Mucosa of descending colon (tissue), 3 donors: ENCODE data around the gene CCDC183. TPM values are rescaled to one million over a fixed set of nuclear protein-coding genes. Genes with fewer than 3 reads are reported as not detected.

Source experiments
- ATAC-seq: fragments of 200-7000 bp; cut with Tn5 transposase; one replicate; pipeline ENCODE4 v1.9.1; 2020; ENCODE audit warnings: mild to moderate bottlenecking, moderate library complexity
- DNase-seq, 3 donors: peaks; one replicate each; pipeline ENCODE4 v3.0.0-alpha.2; 2020
- H3K36me3 ChIP-seq: fragments of 200-600 bp; one replicate; pipeline ENCODE4 v1.8.0; 2021; ENCODE audit warnings: low read depth, mild to moderate bottlenecking
- H3K4me1 ChIP-seq: fragments of 200-600 bp; one replicate; pipeline ENCODE4 v1.8.0; 2021; ENCODE audit warnings: low read depth, mild to moderate bottlenecking
- H3K4me3 ChIP-seq: fragments of 200-600 bp; one replicate; pipeline ENCODE4 v1.8.0; 2021; ENCODE audit warnings: mild to moderate bottlenecking
- H3K9me3 ChIP-seq: fragments of 200-600 bp; one replicate; pipeline ENCODE4 v1.8.0; 2021; ENCODE audit warnings: mild to moderate bottlenecking
- intact Hi-C, 2 donors: fragments of 100-400 bp; cut with DNase I in 1 of 2; cut with micrococcal nuclease in 1 of 2; formaldehyde crosslinking; loops; one replicate each; pipeline versions ENCODE4 v1.11.0 to v1.11.1; 2022; cut with DNase I, micrococcal nuclease
- total RNA-seq, 3 donors: library from RNA; stranded (reverse); fragmentation: NEBNext Ultra II Directional in 2 of 3; extraction: Animal tissue kit (Norgen Biotek cat#: 25700) in 2 of 3; gene quantifications; one replicate each; pipeline versions ENCODE4 v1.2.1 to v1.2.4, GENCODE V29; 2021 to 2023
- TF ChIP-seq, protein P1 (sequence below): fragments of 200-600 bp; IDR thresholded peaks from one replicate; pipeline ENCODE4 v1.8.0; 2022; ENCODE audit warnings: antibody characterized with exemption, mild to moderate bottlenecking
- donor health status: DM: no; HTN: no; CAD: no; lungs with moderate emphysema.
- donor health status: DM: no; HTN: no; CAD: no.
- donor health status: DM: no; HTN: yes; CAD: no.

The CCDC183 gene
- total RNA-seq, 3 donors from 2014 or later, result 4.0 to 38.0 (median 7.0) TPM

DNA sequence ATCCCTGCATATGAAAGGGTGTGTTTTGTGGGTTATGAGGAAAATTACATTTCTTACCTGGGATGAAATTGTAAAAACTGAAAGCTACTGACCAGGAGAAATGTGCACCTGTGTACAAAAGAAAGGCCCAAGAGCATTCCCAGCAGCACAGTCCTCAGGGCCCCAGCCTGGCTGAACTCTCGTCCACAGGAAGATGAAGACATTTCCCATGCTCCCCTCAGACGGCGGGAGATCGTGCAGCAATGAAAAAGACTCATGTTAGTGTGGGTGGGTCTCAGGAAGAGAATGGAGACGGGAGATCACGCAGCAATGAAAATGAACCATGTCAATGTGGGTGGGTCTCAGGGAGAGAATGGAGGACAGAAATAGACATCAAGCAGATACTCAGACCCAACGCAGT is 19.2 kb upstream of the CCDC183 start:
- TF ChIP-seq, protein P1, sequence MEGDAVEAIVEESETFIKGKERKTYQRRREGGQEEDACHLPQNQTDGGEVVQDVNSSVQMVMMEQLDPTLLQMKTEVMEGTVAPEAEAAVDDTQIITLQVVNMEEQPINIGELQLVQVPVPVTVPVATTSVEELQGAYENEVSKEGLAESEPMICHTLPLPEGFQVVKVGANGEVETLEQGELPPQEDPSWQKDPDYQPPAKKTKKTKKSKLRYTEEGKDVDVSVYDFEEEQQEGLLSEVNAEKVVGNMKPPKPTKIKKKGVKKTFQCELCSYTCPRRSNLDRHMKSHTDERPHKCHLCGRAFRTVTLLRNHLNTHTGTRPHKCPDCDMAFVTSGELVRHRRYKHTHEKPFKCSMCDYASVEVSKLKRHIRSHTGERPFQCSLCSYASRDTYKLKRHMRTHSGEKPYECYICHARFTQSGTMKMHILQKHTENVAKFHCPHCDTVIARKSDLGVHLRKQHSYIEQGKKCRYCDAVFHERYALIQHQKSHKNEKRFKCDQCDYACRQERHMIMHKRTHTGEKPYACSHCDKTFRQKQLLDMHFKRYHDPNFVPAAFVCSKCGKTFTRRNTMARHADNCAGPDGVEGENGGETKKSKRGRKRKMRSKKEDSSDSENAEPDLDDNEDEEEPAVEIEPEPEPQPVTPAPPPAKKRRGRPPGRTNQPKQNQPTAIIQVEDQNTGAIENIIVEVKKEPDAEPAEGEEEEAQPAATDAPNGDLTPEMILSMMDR, result no peak
- intact Hi-C loops, result no loop called here
- Histone ChIP-seq H3K4me3 (no peak overlapping the region), H3K36me3 (no peaks in the 10 kb centered on the region), H3K9me3 (peaks cover 4% of the 10 kb centered on the region), H3K4me1 (peaks cover 7% of the 10 kb centered on the region)
- ATAC-seq (peak; percentile 17), DNase-seq (no peak)

DNA sequence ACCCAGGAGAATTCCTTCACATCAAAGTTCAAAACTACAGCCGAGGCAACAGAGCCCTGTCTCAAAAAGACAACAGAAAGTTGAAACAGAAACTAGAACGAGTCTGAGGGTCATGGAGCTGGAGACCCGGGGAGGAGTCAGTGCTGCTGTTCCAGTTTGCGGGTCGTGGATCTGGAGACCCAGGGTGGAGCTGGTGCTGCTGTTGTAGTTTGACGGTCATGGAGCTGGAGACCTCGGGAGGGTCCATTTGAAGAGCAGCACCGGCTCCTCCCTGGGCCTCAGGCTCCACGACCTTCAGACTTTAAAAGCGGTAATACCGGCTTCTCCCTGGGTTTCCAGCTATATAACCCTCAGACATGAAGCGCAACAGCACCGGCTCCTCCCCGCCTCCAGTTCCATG is 18.8 kb upstream of the CCDC183 start:
- peaks cover 4% of the 10 kb centered on the region for H3K9me3 ChIP-seq
- TF ChIP-seq, protein P1, result no peak
- intact Hi-C loops, result no loop called here
- peak in 2 of 3 donors; percentile 70 to 82 for DNase-seq
- H3K4me1 ChIP-seq, result peaks cover 7% of the 10 kb centered on the region
- ATAC-seq, result peak; percentile 93
- H3K36me3 ChIP-seq, result no peaks in the 10 kb centered on the region
- no peak overlapping the region for H3K4me3 ChIP-seq

DNA sequence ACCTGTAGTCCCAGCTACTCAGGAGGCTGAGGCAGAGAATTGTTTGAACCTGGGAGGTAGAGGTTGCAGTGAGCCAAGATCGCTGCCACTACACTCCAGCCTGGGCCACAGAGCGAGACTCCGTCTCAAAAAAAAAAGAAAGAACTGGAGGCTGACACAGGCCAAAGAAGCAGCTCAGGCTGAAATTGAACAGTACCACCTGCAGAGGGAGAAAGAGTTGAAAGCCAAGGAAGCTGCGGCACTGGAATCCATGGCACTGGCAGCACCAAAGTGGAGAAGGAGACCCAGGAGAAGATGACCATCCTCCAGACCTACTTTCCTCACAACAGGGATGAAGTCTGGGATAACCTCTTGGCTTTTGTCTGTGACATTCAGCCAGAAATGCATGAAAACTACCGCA is 16.3 kb upstream of the CCDC183 start:
- no peaks in the 10 kb centered on the region for H3K9me3 ChIP-seq
- TF ChIP-seq, protein P1, result no peak
- DNase-seq, result no peak
- H3K36me3 ChIP-seq, result no peaks in the 10 kb centered on the region
- H3K4me3 ChIP-seq, result no peak overlapping the region
- peaks cover 7% of the 10 kb centered on the region for H3K4me1 ChIP-seq
- intact Hi-C loops, result loop anchor here in 1 of 2 donors (5.0 kb wide), 1 partner anchor 252 kb away; the partner anchor contains the start of gene FUT7
- ATAC-seq, result no peak

DNA sequence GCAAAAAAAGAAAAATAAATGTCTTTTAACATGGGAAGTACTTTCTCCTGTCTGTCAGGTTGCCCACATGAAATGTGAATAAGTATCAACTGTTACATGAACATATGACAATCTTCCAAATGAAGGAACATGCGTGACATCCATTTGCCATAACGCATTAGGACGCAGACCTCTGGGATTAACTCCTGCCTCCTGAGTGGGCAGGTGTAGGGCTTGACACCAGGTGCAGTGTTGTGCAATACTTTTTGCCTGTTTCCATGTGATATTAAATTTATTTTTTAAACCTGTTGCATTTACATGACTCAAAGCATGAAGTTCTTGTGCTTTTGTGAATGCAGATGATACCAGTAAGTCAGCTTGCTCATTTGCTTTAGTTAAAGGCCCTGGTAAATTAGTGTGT is 13.7 kb upstream of the CCDC183 start:
- no peaks in the 10 kb centered on the region for H3K9me3 ChIP-seq
- ATAC-seq (no peak), DNase-seq (no peak)
- TF ChIP-seq, protein P1, result no peak
- H3K36me3 ChIP-seq, result no peaks in the 10 kb centered on the region
- H3K4me1 ChIP-seq, result peaks cover 13% of the 10 kb centered on the region
- intact Hi-C loops, result loop anchor here in 1 of 2 donors (5.0 kb wide), 1 partner anchor 250 kb away; the partner anchor contains the start of gene FUT7
- H3K4me3 ChIP-seq, result no peak overlapping the region

DNA sequence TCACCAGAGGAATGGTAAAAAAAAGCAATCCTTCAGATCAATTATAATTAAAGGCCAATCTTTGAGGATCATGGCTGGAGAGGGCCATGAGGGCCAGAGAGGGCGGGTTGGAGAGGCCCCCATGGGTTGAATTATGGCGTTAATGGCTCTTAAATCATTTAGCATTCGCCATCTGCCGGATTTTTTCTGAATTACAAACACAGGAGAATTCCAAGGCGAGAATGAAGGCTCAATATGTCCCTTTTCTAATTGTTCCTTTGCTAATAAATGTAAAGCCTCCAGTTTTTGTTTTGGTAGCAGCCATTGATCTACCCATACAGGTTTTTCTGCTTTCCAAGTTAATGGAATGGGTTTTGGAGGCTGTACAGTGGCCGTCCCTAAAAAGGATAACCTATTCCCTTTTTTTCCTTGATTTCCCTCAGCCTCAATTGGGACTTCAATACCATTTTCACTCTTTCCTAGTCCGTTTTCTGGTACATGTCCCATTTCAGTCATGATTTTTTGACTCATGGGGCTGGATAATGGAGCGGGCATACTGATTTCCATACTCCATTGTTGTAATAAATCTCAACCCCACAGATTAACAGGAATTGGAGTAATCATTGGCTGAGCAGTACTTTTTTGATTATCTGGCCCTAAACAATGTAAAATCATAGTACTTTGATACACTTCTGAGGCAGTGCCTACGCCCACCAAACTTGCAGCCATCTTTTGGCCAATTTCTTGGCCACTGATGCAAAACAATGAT is 11.7 kb upstream of the CCDC183 start:
- H3K36me3 ChIP-seq, result no peaks in the 10 kb centered on the region
- no peak overlapping the region for H3K4me3 ChIP-seq
- intact Hi-C loops, result loop anchor here in 1 of 2 donors (5.0 kb wide), 1 partner anchor 248 kb away; the partner anchor contains the start of gene FUT7
- peaks cover 13% of the 10 kb centered on the region for H3K4me1 ChIP-seq
- TF ChIP-seq, protein P1, result peak; percentile 28
- H3K9me3 ChIP-seq, result no peaks in the 10 kb centered on the region
- DNase-seq (peak in 2 of 3 donors; percentile 17 to 79), ATAC-seq (no peak)
